Measurements from ENCODE around the gene ADCY5.

Gene ADCY5

DNA sequence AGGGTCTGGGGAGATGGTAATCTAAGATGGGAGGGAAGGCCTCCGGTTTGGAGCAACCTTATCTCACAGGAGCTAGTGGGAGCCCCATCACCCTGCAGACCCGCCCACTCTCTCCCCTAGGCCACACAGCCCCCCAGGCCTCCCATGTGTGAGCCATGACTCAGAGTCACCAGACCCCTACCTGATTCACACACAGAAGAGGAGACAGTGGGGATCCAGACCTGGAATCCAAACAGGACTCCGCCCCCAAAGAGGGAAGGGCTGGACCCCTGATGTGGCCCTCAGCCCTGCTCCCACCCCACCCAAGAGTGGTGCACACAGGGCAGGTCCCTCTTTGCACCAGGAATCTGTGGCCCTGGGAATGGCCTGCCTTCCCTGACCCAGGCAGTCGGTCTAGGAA lies 97.4 kb downstream of the ADCY5 start:
- TF ChIP-seq, protein P1, sequence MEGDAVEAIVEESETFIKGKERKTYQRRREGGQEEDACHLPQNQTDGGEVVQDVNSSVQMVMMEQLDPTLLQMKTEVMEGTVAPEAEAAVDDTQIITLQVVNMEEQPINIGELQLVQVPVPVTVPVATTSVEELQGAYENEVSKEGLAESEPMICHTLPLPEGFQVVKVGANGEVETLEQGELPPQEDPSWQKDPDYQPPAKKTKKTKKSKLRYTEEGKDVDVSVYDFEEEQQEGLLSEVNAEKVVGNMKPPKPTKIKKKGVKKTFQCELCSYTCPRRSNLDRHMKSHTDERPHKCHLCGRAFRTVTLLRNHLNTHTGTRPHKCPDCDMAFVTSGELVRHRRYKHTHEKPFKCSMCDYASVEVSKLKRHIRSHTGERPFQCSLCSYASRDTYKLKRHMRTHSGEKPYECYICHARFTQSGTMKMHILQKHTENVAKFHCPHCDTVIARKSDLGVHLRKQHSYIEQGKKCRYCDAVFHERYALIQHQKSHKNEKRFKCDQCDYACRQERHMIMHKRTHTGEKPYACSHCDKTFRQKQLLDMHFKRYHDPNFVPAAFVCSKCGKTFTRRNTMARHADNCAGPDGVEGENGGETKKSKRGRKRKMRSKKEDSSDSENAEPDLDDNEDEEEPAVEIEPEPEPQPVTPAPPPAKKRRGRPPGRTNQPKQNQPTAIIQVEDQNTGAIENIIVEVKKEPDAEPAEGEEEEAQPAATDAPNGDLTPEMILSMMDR (IDR thresholded peaks at IDR 0.05; ENCODE audit: low read depth, low read length, missing control alignments) = no peak
- no peak for DNase-seq (ENCODE audit: extremely low read depth, low read depth)
- H3K4me3 ChIP-seq (replicated peaks; ENCODE audit: low read depth, low read length) = no peak overlapping the region

DNA sequence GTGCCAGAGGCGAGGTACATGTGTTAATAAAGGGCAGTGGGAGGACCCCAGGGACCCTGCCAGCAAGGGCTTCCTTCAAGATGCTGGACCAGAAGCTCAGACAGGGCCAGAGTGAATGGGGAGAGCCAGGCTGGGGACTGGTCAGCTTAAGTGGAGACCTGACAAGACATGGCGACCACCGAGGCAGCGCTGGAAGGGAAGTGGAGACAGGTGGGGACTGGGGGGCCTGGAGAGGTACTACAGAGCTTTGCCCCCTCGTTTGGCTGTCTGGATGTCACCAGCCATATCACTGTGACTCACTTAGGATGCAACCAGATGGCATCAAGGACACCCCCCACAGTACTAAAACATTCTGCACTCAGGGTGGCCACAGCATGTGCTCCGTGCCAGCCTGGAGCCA lies 97.9 kb downstream of the ADCY5 start:
- TF ChIP-seq, protein P1 (IDR thresholded peaks at IDR 0.05; ENCODE audit: low read depth, low read length, missing control alignments) = no peak

DNA sequence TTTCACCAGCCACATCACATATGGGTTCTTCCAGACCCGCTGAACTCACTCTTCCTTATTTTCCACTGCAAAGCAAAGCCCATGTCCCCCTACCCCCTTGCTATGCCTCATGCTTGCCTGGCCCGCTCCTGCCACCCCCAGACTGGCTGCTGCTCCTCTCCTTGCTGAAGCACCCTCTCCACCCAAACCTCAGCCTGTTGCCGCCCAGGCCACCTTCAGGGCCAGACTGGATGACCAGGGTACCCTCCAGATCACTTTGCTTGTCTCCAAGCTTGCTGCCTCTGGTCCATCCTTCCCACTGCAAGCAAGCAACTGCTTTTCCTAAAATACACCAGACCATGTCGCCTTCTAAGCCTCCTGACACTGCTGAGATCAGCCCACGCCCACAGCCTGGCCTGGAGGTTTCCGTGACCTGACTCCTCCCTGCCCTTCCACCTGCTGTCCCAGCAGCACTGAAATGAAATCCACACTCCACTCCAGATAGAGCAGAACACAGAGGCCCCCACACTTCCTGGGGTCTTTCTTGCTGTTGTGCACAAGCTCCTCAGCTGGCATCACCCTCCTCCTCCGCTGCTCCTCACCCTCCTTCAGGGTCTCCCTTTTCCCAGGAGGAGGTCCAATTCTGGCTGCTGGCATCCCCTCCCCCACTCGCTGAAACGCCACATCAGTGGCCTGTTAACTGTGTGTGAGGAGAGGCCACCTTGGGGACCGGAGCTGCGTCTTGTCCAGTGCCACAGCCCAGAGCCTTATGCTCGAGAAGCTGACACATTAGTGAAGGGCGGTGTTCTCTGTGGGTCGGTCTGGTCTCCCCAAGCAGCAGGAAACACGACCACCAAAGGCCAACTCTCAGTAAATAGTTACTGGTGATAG lies 99.1 kb downstream of the ADCY5 start:
- TF ChIP-seq, protein P1 (IDR thresholded peaks at IDR 0.05; ENCODE audit: low read depth, low read length, missing control alignments) = no peak
- no peak for DNase-seq (ENCODE audit: extremely low read depth, low read depth)
- no peak overlapping the region for H3K4me3 ChIP-seq (replicated peaks; ENCODE audit: low read depth, low read length)

More for the DNA sequence above, 97.9 kb downstream of the ADCY5 start:
- DNase-seq (ENCODE audit: extremely low read depth, low read depth) = no peak
- no peak overlapping the region for H3K4me3 ChIP-seq (replicated peaks; ENCODE audit: low read depth, low read length)

DNA sequence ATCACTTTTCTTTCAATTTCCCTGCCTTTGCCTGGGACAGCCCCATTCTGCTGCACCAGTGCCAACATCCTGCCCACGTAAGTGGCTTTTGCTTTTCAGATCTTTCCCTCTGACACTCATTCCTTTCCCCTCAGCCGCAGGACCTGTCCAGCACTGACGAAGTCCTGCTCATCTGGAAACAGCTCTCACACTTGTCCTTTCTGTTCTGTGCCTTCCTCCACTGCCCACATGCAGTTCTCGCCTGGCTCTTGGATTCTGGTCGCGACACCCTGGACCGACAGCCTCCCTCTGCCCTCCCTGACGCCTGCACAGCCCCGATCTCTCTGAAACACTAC lies 99.7 kb downstream of the ADCY5 start:
- TF ChIP-seq, protein P1 (IDR thresholded peaks at IDR 0.05; ENCODE audit: low read depth, low read length, missing control alignments) = no peak
- DNase-seq (ENCODE audit: extremely low read depth, low read depth) = no peak
- H3K4me3 ChIP-seq (replicated peaks; ENCODE audit: low read depth, low read length) = no peak overlapping the region

DNA sequence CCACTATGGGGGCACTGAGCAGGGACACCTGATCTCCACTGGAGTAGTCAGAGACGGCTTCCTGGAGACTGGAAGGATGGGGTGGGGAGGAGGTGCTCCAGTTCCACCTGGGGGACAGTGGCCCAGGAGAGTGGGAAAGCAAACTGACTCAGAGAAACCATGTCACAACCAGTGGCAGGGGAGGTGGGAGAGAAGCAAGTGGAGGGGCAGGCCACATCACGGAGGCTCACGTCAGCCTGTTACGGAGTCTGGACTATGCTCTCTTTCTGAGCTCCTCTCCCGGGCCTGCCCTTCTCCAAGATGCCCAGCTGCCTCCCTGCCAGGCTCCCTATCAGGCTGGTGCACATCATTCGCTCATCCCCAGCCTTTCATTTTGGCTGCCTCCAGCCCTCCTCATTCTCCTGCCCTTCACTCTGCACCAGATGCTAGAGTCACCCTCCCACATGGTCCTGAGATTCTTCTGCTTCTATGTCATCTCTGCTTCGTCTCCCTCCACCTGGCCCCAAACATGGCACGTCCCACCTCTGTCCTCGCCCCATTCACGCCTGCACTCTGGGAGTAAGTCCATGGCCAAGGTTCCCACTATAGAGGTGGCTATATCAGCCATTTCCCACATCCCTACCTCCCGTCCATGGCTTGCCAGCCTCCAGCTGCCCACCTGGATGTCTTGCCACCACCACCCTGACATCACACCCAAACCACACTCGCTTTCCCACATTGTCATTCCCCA lies 100.3 kb downstream of the ADCY5 start:
- H3K4me3 ChIP-seq (replicated peaks; ENCODE audit: low read depth, low read length) = no peak overlapping the region
- no peak for DNase-seq (ENCODE audit: extremely low read depth, low read depth)
- TF ChIP-seq, protein P1 (IDR thresholded peaks at IDR 0.05; ENCODE audit: low read depth, low read length, missing control alignments) = no peak

DNA sequence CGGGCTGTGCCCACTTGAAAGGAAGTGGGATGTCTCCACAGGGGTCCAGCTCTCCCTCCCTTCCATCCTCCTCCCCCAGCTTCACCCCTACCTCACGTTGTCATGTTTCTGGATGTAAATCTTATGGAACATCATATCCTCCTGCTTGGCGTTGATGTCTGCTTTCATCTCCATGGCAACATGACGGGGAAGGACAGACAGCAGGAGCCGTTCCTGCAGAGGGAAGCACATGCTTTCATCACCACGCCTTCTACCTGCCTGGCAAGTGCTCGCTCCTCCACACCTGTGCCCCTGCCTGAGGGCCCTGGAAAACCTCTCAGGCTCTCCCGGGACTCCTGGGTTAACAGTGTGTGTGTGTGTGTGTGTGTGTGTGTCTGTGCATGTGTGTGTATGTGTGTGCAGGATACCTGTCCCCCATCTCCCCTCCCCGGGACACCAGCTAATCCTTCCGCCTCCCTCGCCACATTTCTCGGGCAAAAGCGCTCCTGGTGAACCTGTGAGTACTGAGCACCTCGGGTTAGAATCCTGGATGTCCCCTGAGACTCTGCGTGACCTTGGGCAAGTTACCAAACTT lies 101.1 kb downstream of the ADCY5 start:
- H3K4me3 ChIP-seq (replicated peaks; ENCODE audit: low read depth, low read length) = no peak overlapping the region
- TF ChIP-seq, protein P1 (IDR thresholded peaks at IDR 0.05; ENCODE audit: low read depth, low read length, missing control alignments) = no peak
- DNase-seq (ENCODE audit: extremely low read depth, low read depth) = no peak
